NCI-H748 (cell line): ENCODE data around the gene BRSK2.
A peak's percentile ranks its signal among the peaks of the same experiment; 100 is the strongest.
"Not testable (repeated sequence)": the region's sequence is repeated elsewhere in the genome, so short reads cannot be mapped to it uniquely, and the experiment has no call there.

Experiments used
- DNase-seq: peaks from one replicate; lab custom pipeline; 2025; ENCODE audit not compliant: unreplicated experiment; lab: John Stamatoyannopoulos, UW

BRSK2 gene

GRCh38 chr11:1435479-1435819 is 45.7 kb downstream of the BRSK2 start:
- not testable (repeated sequence) for DNase-seq

GRCh38 chr11:1435820-1436467 is 46.2 kb downstream of the BRSK2 start:
- peak; percentile 33 for DNase-seq

DNA sequence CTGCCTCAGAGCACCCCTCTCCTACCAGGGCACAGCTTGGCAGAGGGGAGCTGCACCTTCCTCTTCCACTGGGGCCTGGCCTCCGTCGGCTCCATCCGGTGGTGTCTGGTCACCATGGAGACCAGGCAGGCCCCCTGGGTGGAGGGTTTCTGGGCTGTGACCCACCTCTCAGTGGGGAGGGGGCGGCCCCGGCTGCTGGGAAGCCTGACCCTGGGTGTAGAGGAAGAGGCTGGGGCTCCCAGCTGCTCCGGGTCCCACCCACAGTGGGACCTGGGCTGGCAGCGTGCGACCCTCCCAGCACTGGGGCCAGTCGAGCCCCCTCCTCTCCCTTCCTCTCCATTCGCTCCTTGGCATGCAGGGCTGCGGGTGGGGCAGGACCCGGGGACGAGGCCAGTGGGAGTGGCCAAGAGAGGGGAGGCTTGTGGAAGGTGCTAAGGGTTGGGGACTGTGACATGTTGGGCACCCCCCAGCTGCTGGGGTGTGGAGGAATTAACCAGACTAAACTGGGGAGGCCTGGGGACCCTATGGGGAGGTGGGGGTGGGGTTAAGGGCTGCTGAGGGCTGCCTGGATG is 46.8 kb downstream of the BRSK2 start:
- no peak for DNase-seq

DNA sequence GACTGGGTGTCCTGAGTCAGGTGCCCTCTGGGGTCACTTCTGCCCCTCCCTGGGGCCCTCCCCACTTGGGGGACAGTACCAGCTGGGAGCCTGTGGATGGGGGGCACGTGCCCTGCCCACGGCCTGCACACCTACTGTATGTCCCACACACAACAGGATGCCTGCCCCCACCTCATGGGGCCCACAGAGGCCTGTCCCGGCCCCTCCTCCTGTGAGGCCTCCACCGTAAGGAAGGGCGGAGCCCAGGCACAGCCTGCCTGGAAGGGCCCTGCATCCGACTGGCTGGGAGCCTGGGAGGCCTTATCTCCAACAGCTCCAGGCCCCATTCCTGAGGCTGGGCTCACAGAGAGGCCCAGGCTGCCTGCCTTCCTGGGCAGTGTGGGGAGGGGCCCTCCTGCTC is 47.8 kb downstream of the BRSK2 start:
- DNase-seq: no peak

- DNase-seq: no peak
These were observed 48.7 kb downstream of the BRSK2 start for GRCh38 chr11:1438261-1438966.

DNA sequence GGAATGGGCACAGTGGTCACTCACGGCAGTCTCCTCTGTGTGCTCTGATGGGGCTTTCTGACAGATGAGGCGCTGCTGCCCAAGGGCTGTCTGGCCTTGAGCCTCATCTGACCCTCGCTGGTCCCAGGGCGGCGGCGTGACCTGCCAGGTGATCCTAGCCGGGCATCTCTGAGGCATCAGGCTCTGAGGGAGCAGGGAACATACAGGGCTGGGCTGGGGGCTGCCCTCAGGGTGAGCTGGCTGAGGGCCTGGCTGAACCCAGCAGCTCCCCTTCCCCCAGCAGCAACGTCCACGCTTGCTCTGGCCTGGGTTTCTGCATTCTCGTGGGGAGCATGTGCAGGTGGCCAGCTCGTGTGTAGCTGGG is 49.2 kb downstream of the BRSK2 start:
- DNase-seq: no peak

GRCh38 chr11:1439341-1439740 is 49.6 kb downstream of the BRSK2 start:
- no peak for DNase-seq

GRCh38 chr11:1440066-1440465 is 50.3 kb downstream of the BRSK2 start:
- DNase-seq: no peak

DNA sequence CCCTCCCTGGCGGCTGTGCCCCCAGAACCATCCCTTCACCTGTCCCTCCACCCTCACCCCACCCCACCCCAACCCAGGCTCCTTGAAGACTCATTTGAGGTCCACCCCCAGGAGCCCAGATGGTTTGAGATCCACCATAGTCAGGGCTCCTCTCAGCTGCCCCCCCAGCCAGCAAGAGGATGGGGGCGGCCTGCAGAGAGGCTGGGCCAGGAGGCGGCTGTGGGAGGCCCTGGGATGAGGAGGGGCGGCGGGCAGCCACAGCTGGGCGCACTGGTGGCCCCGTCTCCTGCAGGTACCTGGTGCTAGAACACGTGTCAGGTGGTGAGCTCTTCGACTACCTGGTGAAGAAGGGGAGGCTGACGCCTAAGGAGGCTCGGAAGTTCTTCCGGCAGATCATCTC is 50.8 kb downstream of the BRSK2 start:
- no peak for DNase-seq

GRCh38 chr11:1442163-1442562 is 52.4 kb downstream of the BRSK2 start:
- DNase-seq: no peak

DNA sequence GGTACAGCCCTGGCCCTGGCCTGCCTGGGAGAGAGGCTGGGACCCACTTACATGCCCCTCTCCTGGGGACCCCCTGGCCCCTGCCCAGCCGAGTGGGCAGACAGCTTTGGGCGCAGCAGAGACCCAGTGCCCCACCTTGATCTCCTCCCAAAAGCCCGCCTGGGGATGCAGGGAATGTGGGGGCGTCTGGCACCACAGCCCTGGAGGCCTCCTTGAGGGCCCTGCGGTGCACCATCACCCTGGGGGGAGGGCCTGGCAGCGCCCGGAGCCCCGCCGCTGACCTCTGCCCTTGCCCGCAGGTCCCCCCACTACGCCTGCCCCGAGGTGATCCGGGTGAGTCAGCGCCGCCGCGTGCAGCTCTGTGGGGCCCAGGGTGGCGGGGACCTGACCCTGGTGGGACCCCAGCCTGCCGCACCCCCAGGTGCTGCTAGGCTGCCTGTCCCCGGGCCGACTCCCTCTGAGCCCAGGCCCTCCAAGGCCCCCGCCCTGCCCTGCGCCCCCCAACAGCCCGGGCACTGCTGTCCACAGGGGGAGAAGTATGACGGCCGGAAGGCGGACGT is 53.2 kb downstream of the BRSK2 start:
- no peak for DNase-seq

DNA sequence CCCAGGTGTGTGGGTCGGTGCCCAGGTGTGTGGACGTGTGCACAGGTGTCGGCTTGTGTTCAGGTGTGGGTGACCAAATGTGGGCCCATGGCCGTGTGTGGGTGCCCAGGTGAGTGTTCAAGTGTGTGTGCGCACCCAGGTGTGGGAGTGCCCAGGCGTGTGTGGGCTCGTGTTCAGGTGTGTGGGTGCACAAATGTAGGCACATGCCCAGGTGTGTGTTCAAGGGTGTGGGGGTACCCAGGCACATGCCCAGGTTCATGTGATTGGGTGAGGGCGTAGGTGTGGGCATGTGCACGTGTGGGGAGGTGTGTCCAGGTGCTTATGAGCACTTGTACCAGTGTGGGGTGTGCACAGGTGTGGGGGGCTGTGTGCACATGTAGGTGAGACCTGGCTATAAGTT is 54.0 kb downstream of the BRSK2 start:
- no peak for DNase-seq

GRCh38 chr11:1444321-1444720 is 54.6 kb downstream of the BRSK2 start:
- DNase-seq: no peak

- no peak for DNase-seq
These were observed 55.2 kb downstream of the BRSK2 start for GRCh38 chr11:1444823-1445422.

DNA sequence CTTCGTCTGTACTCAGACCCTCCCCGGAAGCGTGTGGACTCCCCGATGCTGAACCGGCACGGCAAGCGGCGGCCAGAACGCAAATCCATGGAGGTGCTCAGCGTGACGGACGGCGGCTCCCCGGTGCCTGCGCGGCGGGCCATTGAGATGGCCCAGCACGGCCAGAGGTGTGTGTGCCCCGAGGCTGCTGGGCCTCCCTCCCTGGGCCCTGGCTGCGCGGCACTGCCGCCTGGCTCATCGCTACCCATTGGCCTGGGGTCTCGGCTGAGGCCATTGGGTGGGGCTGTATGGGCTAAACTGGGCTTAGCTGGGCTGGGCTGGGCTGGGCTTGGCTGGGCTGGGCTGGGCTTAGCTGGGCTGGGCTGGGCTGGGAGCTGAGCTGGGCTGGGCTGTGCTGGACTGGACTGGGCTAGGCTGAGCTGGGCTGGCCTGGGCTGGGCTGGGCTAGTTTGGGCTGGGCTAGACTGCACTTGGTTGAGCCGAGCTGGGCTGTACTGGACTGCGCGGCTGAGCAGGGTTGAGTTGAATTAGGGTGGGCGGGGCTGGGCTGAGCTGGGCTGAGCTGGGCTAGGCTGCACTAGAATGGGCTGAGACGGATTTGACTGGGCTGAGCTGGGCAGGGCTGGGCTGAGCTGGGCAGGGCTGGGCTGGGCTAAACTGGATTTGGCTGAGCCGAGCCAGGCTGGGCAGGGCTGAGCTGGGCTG is 56.2 kb downstream of the BRSK2 start:
- no peak for DNase-seq

DNA sequence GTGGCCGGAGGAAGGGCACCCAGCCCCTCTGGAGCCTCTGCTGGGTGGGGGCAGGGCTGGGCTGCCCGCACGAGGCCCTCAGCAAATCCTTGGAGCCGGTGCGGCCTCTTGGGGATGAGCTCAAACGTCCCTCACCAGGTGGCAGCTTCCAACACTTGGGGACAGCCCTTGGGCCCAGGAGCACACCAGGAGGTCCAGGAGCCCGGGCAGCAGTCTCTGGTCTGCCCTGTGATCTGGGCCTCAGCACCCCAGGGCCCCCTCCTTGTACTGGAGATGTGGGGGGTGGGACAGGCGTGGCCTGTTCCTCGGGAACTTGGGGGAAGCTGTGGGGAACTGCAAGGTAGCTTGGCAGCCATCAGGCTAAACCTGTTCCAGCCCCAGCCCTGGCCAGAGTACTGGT is 56.9 kb downstream of the BRSK2 start:
- DNase-seq: no peak

DNA sequence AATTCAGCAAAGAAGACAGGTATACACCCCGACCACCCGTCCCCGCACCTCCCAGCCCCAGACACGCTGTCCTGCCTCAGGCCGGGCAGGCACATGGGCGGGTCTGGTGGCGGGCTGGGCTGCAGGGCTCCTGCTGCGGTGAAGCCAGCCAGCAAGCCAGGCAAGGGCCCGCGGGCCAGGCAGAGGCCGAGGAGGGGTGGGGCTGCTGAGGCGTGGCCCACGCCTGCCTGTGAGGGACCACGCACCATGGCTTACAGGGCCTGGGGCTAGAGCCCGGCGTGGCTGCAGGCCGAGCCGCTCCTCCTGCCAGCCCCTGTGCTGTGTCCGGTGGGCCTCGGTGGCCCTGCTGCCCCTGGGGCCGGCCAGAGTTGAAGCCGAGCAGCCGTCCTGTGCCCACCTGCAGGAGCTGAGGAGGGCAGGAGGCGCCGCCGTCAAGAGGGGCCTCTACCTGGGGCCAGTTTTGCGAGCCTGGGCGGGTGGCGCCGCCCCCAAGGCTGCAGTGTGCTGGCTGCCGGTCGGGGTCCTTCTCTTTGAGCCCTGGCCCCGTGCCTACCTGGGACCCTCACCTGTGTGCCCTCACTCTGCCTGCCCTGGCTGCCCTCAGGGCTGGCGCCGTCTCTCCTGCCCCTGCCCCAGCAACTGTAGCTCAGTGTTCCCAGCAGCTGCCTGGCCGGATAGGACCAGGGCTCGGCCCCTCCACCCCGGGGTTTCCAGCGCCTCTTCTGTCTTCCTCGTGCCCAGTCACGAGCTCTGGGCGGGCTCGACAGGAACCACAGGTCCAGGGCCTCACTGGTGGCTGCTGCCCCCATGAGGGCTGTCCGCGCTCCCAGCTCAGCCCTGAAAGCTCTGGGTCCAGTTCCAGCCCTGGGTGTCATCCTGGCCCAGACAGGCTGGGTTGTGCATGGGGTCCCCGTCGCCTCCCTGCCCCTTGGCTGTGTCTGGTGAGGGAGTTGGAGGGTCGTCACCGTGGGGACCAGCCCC is 58.4 kb downstream of the BRSK2 start:
- no peak for DNase-seq

DNA sequence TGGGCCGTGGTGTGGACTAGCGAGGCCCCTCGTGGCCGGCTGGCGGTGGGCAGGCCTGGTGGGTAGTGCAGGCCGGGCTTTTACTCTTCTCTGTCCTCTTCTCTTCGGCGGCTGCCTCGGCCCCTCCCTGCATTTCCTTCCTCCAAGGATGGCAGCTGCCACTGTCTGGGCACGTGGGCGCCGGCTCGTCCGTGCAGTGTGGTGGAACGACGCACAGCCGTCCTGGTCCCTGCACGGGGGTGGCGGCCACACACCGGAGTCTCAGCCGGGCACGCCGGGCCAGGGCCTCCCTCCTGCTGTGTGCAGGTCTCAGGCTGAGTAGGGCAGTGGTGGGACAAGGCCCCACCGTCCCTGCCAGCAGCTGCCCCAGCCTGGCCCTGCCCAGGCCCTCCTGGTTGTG is 59.1 kb downstream of the BRSK2 start:
- DNase-seq: no peak

DNA sequence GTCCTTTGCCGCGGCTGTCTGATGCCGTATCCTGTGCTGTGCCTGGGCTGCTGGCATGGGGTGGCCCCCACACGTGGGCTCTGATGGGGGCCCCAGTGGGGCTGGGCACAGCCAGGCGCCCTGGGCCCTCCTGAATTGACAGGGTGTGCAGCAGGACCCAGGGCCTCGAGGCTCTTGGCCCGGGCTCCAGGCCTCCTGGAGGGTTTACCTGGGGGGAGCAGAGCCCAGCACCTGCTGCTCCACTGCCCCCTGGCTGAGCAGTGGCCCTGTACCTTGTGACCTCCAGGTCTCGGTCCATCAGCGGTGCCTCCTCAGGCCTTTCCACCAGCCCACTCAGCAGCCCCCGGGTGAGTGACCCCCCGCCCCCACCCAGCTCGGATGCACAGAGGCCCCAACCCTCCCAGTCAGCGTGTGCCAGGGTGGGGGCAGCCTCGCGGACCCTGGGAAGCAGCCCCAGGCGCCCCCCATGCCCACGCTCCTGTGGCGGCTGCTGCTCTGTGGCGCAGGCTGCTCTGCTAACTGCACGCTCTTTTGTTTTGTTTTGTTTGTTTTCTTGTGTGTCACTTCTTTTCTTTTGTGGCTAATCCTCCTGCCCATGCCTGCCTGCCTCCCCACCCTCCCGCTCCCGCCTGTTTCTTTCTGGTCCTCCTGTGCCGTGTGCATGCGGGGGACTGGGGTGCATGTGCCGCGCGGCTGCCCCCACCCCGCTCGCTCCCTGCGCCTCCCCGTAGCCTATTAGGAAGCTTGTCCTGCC is 59.9 kb downstream of the BRSK2 start:
- peak; percentile 13 for DNase-seq
